Endothelial cell of umbilical vein (primary cell): ENCODE measurements around the gene SNAP23. TPM values are rescaled to one million over a fixed set of nuclear protein-coding genes. Genes with fewer than 3 reads are reported as not detected.

ENCODE experiments used
- BruUV-seq: library from RNA; stranded (reverse); fragments of 400-500 nt; replicated peaks from 2 replicates; lab custom pipeline; 2021; lab: Mats Ljungman, UMichigan
- CTCF ChIA-PET: fragments of 300-600, 350-600 bp; sonication (Branson Sonifier 250); formaldehyde crosslinking; loops from one replicate; lab custom pipeline; 2021; ENCODE audit warnings: antibody characterized with exemption, inconsistent platforms; lab: Charles Lee
- POLR2A ChIA-PET: fragments of 300-600, 350-600 bp; sonication (Branson Sonifier 250); formaldehyde crosslinking; loops from one replicate; lab custom pipeline; 2021; ENCODE audit warnings: antibody characterized with exemption, inconsistent platforms; lab: Charles Lee
- DNase-seq: peaks from one replicate; pipeline ENCODE4 v3.0.0-alpha.2; 2011; ENCODE audit warnings: low read depth, low spot score
- FAIRE-seq: peaks from 2 replicates; lab custom pipeline; 2011; peaks lifted over from hg19 to GRCh38; lab: Jason Lieb, UNC
- H2AFZ ChIP-seq: 2 replicates; pipeline ENCODE4 v1.6.0; 2012; ENCODE audit warnings: low read depth, low read length, control low read depth, inconsistent platforms
- H3K27ac ChIP-seq: 2 replicates; pipeline ENCODE4 v1.5.1; 2011; ENCODE audit warnings: low read depth, mild to moderate bottlenecking, control low read depth, low read length, moderate library complexity; ENCODE audit not compliant: insufficient read depth
- H3K27me3 ChIP-seq, 2 experiments: 2 replicates each; pipeline versions ENCODE4 v1.6.0 to v1.6.1; 2011; ENCODE audit warnings: low read length in 2 of 2, mixed read lengths in 1 of 2; ENCODE audit not compliant: control insufficient read depth in 2 of 2, insufficient read depth in 2 of 2
- H3K36me3 ChIP-seq, 2 experiments: 2 replicates in 1 of 2; 3 replicates in 1 of 2; pipeline ENCODE4 v1.5.1; 2011; ENCODE audit warnings: low read length in 2 of 2, mild to moderate bottlenecking in 1 of 2, moderate library complexity in 1 of 2; ENCODE audit not compliant: control insufficient read depth in 2 of 2, insufficient read depth in 2 of 2; ENCODE audit errors: extremely low read depth in 1 of 2
- H3K4me1 ChIP-seq: 3 replicates; pipeline ENCODE4 v1.5.1; 2011; ENCODE audit warnings: mild to moderate bottlenecking, low read length; ENCODE audit not compliant: control insufficient read depth, insufficient read depth; ENCODE audit errors: extremely low read depth
- H3K4me2 ChIP-seq: 2 replicates; pipeline ENCODE4 v1.6.1; 2011; ENCODE audit warnings: low read length, control low read depth, mixed read lengths; ENCODE audit not compliant: insufficient read depth
- H3K4me3 ChIP-seq, 3 experiments: fragments of 200-600 bp in 1 of 3; sonication (generic), shearing (Covaris generic) in 1 of 3; replicated peaks in 1 of 3; 2 replicates each; pipeline ENCODE4 v1.5.1; 2011 to 2016; ENCODE audit warnings: control low read depth in 3 of 3, low read length in 3 of 3, mild to moderate bottlenecking in 2 of 3, inconsistent platforms in 1 of 3, low read depth in 1 of 3, moderate library complexity in 1 of 3; ENCODE audit not compliant: insufficient read depth in 1 of 3
- H3K79me2 ChIP-seq: 2 replicates; pipeline ENCODE4 v1.6.0; 2012; ENCODE audit warnings: low read length, inconsistent platforms; ENCODE audit not compliant: control insufficient read depth, insufficient read depth
- H3K9ac ChIP-seq: replicated peaks from 2 replicates; pipeline ENCODE3; 2011; ENCODE audit warnings: low read length, control low read depth; ENCODE audit not compliant: insufficient read depth; ENCODE audit errors: extremely low read depth
- H3K9me1 ChIP-seq: replicated peaks from 3 replicates; pipeline ENCODE4 v1.6.0; 2011; ENCODE audit warnings: mild to moderate bottlenecking, low read length; ENCODE audit not compliant: control insufficient read depth, insufficient read depth; ENCODE audit errors: extremely low read depth
- H3K9me3 ChIP-seq: replicated peaks from 2 replicates; pipeline ENCODE4 v1.5.1; 2012; ENCODE audit warnings: low read length, inconsistent platforms; ENCODE audit not compliant: control insufficient read depth, insufficient read depth
- H4K20me1 ChIP-seq: replicated peaks from 2 replicates; pipeline ENCODE3; 2011; ENCODE audit warnings: mild to moderate bottlenecking, low read length; ENCODE audit not compliant: control insufficient read depth, insufficient read depth; ENCODE audit errors: extremely low read depth
- CTCF ChIP-seq, 2 donors: IDR thresholded peaks; 1 replicate in 1 of 2; 2 replicates in 1 of 2; pipeline ENCODE4 v1.5.1; 2011; ENCODE audit warnings: low read length in 2 of 2, mild to moderate bottlenecking in 2 of 2, moderate library complexity in 2 of 2, control low read depth in 1 of 2, inconsistent platforms in 1 of 2, low read depth in 1 of 2; ENCODE audit not compliant: insufficient read depth in 1 of 2; ENCODE audit errors: extremely low read depth in 1 of 2
- EZH2 ChIP-seq: IDR thresholded peaks from 2 replicates; pipeline ENCODE4 v1.6.1; 2012; ENCODE audit warnings: borderline replicate concordance, low read depth, mild to moderate bottlenecking, moderate library complexity, low read length, inconsistent platforms; ENCODE audit not compliant: severe bottlenecking
- FOS ChIP-seq: IDR thresholded peaks from 2 replicates; pipeline ENCODE4 v1.6.1; 2011; ENCODE audit warnings: mild to moderate bottlenecking, low read length, moderate library complexity, borderline replicate concordance; ENCODE audit not compliant: insufficient read depth
- GATA2 ChIP-seq: IDR thresholded peaks from 2 replicates; pipeline ENCODE4 v1.7.0; 2011; ENCODE audit warnings: low read depth, mild to moderate bottlenecking, moderate library complexity, mixed read lengths, low read length; ENCODE audit not compliant: insufficient read length, insufficient read depth
- JUN ChIP-seq: IDR thresholded peaks from 2 replicates; pipeline ENCODE4 v1.6.1; 2011; ENCODE audit warnings: borderline replicate concordance, low read depth; ENCODE audit not compliant: insufficient read length, insufficient read depth
- MAX ChIP-seq: IDR thresholded peaks from 2 replicates; pipeline ENCODE4 v1.6.1; 2011; ENCODE audit not compliant: insufficient read depth, insufficient read length
- MYC ChIP-seq: IDR thresholded peaks from one replicate; pipeline ENCODE4 v1.6.1; 2011; ENCODE audit warnings: mild to moderate bottlenecking, low read depth, low read length
- POLR2A ChIP-seq: IDR thresholded peaks from 2 replicates; pipeline ENCODE4 v1.6.1; 2012; ENCODE audit warnings: low read depth, mild to moderate bottlenecking, control low read depth, low read length
- POLR2AphosphoS5 ChIP-seq: IDR thresholded peaks from 2 replicates; pipeline ENCODE4 v1.6.1; 2012; ENCODE audit warnings: low read depth, mild to moderate bottlenecking, control low read depth, low read length, moderate library complexity; ENCODE audit not compliant: insufficient read depth
- dilution Hi-C: fragments of 300-500 bp; cut with MboI; formaldehyde crosslinking; loops from one replicate; pipeline ENCODE4 v1.15.0; 2019; ENCODE audit warnings: low sequenced_read_pairs; ENCODE audit not compliant: extremely low pct_ligation_motif_present
- intact Hi-C: fragments of 100-400 bp; cut with micrococcal nuclease; formaldehyde crosslinking; loops from one replicate; pipeline ENCODE4 v1.10.0; 2022
- polyA plus RNA-seq, 4 experiments: library from polyadenylated mRNA; depleted of rRNA in 3 of 4; stranded (reverse) in 3 of 4; unstranded in 1 of 4; fragments of >200 nt; gene quantifications; 2 replicates each; pipeline versions ENCODE4 v1.2.1 to v1.2.3, GENCODE V29; 2011 to 2012; ENCODE audit warnings: missing spikeins in 1 of 4
- total RNA-seq: library from RNA; stranded (reverse); gene quantifications from 2 replicates; pipeline ENCODE4 v1.2.3, GENCODE V29; 2021

Gene SNAP23
- total and polyA plus RNA-seq, 2 donors (not counting 3 experiments of a cell fraction or from before 2014, with no cell fraction given), result 141 to 152 TPM

- dilution Hi-C loops, result no loop called here
- Histone ChIP-seq H3K9me1 (no peaks in the 10 kb centered on the region), H3K27ac (peak overlapping the region; percentile 55), H3K36me3 (peaks cover 9 to 16% of the 10 kb centered on the region in 2 experiments), H3K9me3 (no peaks in the 10 kb centered on the region), H3K27me3 (no peaks in the 10 kb centered on the region), H3K4me1 (peaks cover 14% of the 10 kb centered on the region), H3K9ac (peak overlapping the region; percentile 22), H3K4me2 (peak overlapping the region; percentile 31), H3K4me3 (peak overlapping the region in 1 of 3 experiments; percentile 12), H2AFZ (no peak overlapping the region), H4K20me1 (no peaks in the 10 kb centered on the region), H3K79me2 (peaks cover 66% of the 10 kb centered on the region)
- intact Hi-C loops, result loop anchor here (2.0 kb wide), 1 partner anchor 16 kb away; the partner anchor contains the start of gene SNAP23
- CTCF ChIA-PET, result interaction anchor here (1.1 to 1.7 kb wide), 4 partner anchors 11 to 39 kb away, joined by 3 to 9 read pairs (median 4); partner anchors contain the start of genes SNAP23 and ZNF106
- POLR2A ChIA-PET, result interaction anchor here (1.3 to 1.9 kb wide), 3 partner anchors 9 to 20 kb away, joined by 3 to 7 read pairs (median 4); partner anchors contain the start of genes SNAP23 and ZNF106
- FAIRE-seq, result no peak
- TF ChIP-seq MAX (no peak), FOS (no peak), POLR2AphosphoS5 (no peak), EZH2 (no peak), JUN (no peak), GATA2 (no peak), MYC (no peak), CTCF (IDR thresholded peaks at IDR 0.05; ENCODE audit: extremely low read depth in 1 of 2, insufficient read depth in 1 of 2, low read depth in 1 of 2, low read length in 2 of 2) (no peak), POLR2A (no peak)
- no peak for DNase-seq
- no TSS peak for BruUV-seq
Measured at GRCh38 chr15:42510258-42511006, 15.0 kb downstream of the SNAP23 start.
